Lung microvascular endothelial cell (primary cell): Measurements from ENCODE around the gene MARS1. TPM values are rescaled to one million over a fixed set of nuclear protein-coding genes. Genes with fewer than 3 reads are reported as not detected.

Experiments used
- DNase-seq, 2 donors: peaks; one replicate each; pipeline versions ENCODE4 v3.0.0 to v3.0.0-alpha.2; 2010; ENCODE audit warnings: low read depth in 2 of 2
- total RNA-seq: library from RNA; depleted of rRNA; stranded (reverse); fragments of >200 nt; gene quantifications from 2 replicates; pipeline ENCODE4 v1.2.1, GENCODE V29; 2014

Gene MARS1
- total RNA-seq, 1 donor from 2014 or later, result 123 TPM

DNA sequence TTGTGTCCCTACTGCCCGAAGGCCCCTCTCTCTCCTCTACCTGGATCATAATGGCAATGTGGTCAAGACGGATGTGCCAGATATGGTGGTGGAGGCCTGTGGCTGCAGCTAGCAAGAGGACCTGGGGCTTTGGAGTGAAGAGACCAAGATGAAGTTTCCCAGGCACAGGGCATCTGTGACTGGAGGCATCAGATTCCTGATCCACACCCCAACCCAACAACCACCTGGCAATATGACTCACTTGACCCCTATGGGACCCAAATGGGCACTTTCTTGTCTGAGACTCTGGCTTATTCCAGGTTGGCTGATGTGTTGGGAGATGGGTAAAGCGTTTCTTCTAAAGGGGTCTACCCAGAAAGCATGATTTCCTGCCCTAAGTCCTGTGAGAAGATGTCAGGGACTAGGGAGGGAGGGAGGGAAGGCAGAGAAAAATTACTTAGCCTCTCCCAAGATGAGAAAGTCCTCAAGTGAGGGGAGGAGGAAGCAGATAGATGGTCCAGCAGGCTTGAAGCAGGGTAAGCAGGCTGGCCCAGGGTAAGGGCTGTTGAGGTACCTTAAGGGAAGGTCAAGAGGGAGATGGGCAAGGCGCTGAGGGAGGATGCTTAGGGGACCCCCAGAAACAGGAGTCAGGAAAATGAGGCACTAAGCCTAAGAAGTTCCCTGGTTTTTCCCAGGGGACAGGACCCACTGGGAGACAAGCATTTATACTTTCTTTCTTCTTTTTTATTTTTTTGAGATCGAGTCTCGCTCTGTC, 31.0 kb upstream of the MARS1 start:
- DNase-seq, result no peak

DNA sequence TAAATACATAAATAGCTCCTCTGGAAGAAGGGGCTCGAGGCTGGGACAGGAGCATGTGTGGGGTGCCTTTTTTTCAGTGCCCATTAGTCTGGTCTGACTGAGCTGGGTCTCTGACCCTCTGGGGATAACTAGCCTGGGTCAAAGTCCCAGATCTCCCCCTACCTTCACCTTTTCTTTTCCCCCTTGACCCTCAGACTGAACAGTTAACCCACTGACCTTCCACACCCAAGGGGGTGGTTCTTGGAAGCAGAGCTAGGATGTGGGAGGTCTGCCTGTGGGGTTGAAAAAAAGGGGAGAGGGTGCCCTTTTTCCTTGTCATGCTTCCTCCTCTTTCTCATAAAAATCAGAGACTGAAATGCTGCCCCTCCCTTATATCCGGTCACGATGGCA, 29.2 kb upstream of the MARS1 start:
- no peak for DNase-seq

- peak; percentile 95 to 98 for DNase-seq
These were observed 28.7 kb upstream of the MARS1 start for GRCh38 chr12:57459055-57459749.

GRCh38 chr12:57459750-57460467, 28.0 kb upstream of the MARS1 start, which contains the start of gene GLI1:
GLI1 (plus strand) TSS chr12:57459785; CDS start chr12:57463692, 3,907 bp downstream.
- DNase-seq, result no peak

DNA sequence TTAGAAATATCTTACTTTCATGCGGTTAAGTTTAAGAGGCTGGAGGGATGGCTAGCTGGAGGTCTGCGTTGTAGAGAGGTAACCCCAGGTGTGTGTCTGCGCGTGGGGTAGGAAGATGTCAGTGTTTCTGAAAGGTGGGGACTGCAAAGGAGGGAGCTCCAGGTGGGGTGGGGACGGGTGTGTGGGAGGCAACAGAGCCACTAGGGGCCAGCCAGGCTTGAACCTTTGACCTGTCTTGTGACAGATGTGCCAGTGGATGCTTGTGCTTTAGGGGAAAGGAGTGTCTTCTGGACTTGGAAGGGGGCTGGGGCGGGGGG, 27.4 kb upstream of the MARS1 start:
- no peak for DNase-seq

DNA sequence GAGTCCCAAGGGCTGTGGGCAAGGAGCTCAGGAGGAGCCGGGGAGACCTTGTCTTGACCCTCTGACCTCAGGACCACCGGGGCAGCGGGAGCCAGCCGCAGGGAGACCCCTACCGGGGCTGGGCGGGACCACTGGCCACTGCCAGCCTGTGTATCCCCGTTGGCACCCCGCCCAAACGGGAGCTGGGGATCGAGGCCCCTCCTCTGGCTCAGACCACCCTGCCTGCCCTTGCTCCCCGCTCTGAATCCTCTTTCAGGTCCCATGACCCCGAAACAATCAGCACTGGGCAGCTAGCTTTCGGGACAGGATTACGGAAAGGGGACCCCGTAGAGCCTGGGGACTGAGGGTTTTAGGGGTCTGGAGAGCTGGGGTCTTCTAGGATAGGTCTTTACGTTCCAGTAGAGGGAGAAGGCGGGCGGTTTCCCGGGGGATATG, 27.0 kb upstream of the MARS1 start:
- DNase-seq, result no peak

DNA sequence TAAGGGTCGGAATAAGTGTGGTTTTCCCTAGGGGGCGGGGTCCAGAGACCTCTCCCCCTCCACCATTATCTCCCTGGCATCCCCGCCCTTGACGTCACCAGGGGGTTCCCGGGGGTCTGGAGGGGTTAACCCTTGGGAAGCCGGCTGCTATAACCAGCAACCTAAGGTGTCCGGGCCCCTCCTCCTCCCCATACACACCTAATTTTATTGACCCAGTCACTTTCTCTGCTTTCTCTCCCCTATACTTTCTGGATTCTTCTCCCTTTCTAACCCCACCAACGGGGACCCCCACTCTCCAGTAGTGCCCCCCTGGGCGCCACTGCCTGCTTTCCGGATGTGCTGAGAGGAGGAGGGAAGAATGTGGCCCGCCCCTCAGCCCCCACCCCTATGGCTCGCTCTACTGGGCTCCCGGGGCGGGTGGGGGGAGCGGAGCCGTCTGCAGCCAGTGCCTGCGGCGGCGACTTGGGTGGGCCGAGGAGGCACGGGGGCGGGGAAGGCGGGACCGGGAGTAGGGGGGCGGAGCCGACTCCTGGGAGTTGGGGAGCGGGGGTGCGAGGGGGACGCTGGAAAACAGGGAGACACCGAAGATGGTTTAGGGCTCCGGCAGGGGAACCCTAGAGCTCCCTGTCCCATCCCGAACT, 26.5 kb upstream of the MARS1 start:
- DNase-seq, result peak in 1 of 2 donors; percentile 46

GRCh38 chr12:57461917-57462250, 26.0 kb upstream of the MARS1 start:
- DNase-seq, result no peak

DNA sequence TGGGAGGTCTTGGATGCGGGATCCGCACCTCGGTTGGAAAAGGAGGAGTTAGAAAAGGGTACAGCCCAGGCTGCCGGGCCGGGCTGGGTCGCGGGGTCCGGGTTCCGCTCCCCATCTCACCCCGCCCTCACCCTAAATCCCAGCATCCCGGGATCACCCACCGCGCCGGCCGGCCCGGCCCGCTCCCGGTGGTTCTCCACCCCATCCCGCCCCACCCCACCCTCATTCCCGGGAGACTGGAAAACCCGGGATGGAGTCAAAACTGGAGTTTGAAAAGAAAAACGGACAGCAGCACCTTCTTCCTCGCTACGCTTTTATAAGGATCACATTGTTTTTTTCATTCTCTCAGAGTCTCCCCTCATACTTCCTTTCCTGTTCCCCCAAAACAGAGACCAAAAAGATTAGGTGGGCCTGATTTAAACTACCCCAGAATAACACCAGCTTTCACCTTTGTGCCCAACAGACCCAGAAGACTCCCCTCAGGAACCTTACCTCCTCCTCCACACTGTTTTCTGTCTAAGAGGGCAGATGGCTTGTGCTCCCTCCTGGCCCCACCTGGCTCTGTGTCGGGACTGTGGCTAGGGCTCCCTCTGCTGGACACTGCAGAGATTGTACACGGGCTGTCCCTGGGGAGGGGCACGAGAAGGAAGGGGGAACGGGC, 25.5 kb upstream of the MARS1 start:
- DNase-seq, result peak; percentile 86

GRCh38 chr12:57462912-57463253, 25.0 kb upstream of the MARS1 start:
- no peak for DNase-seq

DNA sequence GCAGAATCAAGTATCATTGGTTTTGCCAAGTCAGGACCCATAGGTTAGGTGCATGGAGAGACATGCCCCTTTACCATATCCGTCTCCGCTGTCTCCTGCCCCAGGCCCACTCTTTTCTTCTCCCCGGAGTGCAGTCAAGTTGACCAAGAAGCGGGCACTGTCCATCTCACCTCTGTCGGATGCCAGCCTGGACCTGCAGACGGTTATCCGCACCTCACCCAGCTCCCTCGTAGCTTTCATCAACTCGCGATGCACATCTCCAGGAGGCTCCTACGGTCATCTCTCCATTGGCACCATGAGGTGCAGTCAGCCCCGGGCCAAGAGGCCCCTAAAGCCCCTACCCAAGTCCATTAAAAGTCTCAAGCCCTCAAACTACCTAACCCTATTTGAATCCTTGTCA, 23.3 kb upstream of the MARS1 start:
- DNase-seq, result no peak

GRCh38 chr12:57465030-57465746, 22.7 kb upstream of the MARS1 start:
- DNase-seq, result no peak

DNA sequence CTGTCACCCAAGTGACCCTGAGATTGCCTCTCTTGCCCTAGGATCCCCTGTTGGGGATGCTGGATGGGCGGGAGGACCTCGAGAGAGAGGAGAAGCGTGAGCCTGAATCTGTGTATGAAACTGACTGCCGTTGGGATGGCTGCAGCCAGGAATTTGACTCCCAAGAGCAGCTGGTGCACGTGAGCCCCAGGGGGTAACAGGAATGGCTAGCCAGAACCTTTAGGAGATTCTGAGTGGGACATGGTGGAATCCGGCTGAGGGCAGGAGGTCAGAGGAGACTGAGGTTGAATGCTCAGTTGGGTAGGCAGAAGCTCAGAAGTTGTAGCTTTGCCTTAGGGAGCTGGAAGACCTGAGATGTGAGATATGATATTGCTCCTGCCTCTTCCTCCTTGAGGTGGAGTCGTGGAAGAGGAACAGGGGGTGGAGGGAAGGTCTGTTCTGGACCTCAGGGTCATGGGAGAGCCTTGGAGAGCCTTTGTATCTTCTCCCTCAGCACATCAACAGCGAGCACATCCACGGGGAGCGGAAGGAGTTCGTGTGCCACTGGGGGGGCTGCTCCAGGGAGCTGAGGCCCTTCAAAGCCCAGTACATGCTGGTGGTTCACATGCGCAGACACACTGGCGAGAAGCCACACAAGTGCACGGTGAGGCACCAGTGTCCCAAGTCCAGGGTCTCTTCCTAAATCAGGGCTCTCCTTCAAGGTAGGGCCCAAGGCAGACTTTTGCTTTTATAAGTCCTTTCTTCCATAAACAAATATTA, 21.9 kb upstream of the MARS1 start:
- DNase-seq, result no peak

GRCh38 chr12:57467212-57467874, 20.5 kb upstream of the MARS1 start:
- DNase-seq, result no peak

- no peak for DNase-seq
These were observed 20.0 kb upstream of the MARS1 start for GRCh38 chr12:57467915-57468314.

DNA sequence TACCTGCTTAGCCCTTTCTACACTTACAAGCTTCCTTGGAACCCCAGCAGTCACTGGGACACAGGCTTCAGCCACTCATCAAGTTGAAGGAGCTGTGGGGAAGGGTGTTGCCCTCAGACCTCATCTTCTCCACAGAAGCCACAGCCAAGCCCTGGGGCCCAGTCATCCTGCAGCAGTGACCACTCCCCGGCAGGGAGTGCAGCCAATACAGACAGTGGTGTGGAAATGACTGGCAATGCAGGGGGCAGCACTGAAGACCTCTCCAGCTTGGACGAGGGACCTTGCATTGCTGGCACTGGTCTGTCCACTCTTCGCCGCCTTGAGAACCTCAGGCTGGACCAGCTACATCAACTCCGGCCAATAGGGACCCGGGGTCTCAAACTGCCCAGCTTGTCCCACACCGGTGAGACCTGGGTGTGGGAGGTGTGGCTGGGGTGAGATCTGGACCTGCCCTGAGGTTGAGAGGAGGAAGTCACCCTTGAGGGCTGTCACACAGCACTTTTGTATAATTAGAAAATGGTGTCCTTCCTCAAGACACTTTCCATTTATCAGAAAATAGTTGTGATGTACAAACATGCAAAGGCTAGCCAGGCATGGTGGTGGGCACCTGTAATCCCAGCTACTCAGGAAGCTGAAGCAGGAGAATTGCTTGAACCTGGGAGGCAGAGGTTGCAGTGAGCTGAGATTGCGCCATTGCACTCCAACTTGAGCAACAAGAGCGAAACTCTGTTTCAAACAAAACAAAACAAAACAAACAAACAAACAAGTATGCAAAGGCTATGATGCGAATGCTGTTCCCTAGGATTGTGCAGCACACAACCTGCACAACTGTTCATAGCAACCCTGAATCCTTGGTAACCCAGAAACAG, 18.3 kb upstream of the MARS1 start:
- DNase-seq, result no peak

DNA sequence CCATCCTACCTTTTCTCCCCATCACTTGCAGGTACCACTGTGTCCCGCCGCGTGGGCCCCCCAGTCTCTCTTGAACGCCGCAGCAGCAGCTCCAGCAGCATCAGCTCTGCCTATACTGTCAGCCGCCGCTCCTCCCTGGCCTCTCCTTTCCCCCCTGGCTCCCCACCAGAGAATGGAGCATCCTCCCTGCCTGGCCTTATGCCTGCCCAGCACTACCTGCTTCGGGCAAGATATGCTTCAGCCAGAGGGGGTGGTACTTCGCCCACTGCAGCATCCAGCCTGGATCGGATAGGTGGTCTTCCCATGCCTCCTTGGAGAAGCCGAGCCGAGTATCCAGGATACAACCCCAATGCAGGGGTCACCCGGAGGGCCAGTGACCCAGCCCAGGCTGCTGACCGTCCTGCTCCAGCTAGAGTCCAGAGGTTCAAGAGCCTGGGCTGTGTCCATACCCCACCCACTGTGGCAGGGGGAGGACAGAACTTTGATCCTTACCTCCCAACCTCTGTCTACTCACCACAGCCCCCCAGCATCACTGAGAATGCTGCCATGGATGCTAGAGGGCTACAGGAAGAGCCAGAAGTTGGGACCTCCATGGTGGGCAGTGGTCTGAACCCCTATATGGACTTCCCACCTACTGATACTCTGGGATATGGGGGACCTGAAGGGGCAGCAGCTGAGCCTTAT, 17.4 kb upstream of the MARS1 start:
- DNase-seq, result no peak

- no peak for DNase-seq
These were observed 16.8 kb upstream of the MARS1 start for GRCh38 chr12:57470970-57471656.
